Tibial artery (tissue), 4 donors: ENCODE data around the gene SIRPB1.
"Not testable (repeated sequence)": the region's sequence is repeated elsewhere in the genome, so short reads cannot be mapped to it uniquely, and the experiment has no call there.

Experiments
- DNase-seq, 2 donors: peaks; one replicate each; pipeline ENCODE4 v3.0.0-alpha.2; 2019
- H3K27ac ChIP-seq, 2 donors: fragments of 200-600 bp; sonication (generic) in 1 of 2; 1 replicate in 1 of 2; 2 replicates in 1 of 2; pipeline ENCODE4 v1.5.1; 2018 to 2019; ENCODE audit warnings: mild to moderate bottlenecking in 1 of 2
- H3K27me3 ChIP-seq, 2 donors: fragments of 200-600 bp; sonication (generic) in 1 of 2; one replicate each; pipeline versions ENCODE4 v1.5.1 to v1.6.0; 2016 to 2019
- H3K36me3 ChIP-seq, 3 donors: fragments of 200-600 bp; sonication (generic) in 2 of 3; one replicate each; pipeline ENCODE4 v1.5.1; 2016 to 2019; ENCODE audit warnings: mild to moderate bottlenecking in 2 of 3
- H3K4me1 ChIP-seq, 4 donors: fragments of 200-600 bp; sonication (generic) in 2 of 4; 1 replicate in 3 of 4; 2 replicates in 1 of 4; pipeline ENCODE4 v1.5.1; 2016 to 2019
- H3K4me3 ChIP-seq, 2 donors: fragments of 200-600 bp; sonication (generic) in 1 of 2; 1 replicate in 1 of 2; 2 replicates in 1 of 2; pipeline ENCODE4 v1.5.1; 2018 to 2019; ENCODE audit warnings: mild to moderate bottlenecking in 2 of 2
- H3K9me3 ChIP-seq, 3 donors: fragments of 200-600 bp; sonication (generic) in 1 of 3; one replicate each; pipeline ENCODE4 v1.5.1; 2016 to 2019
- intact Hi-C: fragments of 100-400 bp; cut with DNase I; formaldehyde crosslinking; loops from one replicate; pipeline ENCODE4 v1.15.0; 2023; ENCODE audit warnings: low total_unique reads
- TF ChIP-seq, protein P1 (sequence below), 2 experiments: fragments of 200-600 bp in 1 of 2; fragments of 450-650 bp in 1 of 2; IDR thresholded peaks; one replicate each; pipeline ENCODE4 v1.5.1; 2017 to 2019; ENCODE audit warnings: antibody characterized with exemption in 2 of 2, mild to moderate bottlenecking in 1 of 2, moderate library complexity in 1 of 2

Gene SIRPB1

DNA sequence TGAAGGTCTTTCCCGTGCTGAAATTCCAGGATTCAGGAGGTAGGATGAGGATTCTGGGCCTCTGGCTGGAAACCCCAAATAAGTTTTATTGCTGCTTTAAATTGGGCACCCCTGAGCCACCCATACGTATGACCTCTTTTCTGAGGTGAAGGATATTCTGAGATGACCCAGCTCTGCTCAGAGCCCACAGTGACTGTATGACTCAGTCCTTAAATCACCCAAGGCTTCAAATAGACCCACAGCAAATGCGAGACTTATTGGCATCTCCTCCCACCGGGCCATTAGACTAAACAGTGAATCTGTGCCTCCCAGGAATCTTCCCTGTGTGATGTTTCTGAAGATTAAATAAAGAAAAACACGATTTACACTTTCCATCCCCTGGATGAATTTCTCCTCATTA lies 28.3 kb upstream of the SIRPB1 start:
- TF ChIP-seq, protein P1, sequence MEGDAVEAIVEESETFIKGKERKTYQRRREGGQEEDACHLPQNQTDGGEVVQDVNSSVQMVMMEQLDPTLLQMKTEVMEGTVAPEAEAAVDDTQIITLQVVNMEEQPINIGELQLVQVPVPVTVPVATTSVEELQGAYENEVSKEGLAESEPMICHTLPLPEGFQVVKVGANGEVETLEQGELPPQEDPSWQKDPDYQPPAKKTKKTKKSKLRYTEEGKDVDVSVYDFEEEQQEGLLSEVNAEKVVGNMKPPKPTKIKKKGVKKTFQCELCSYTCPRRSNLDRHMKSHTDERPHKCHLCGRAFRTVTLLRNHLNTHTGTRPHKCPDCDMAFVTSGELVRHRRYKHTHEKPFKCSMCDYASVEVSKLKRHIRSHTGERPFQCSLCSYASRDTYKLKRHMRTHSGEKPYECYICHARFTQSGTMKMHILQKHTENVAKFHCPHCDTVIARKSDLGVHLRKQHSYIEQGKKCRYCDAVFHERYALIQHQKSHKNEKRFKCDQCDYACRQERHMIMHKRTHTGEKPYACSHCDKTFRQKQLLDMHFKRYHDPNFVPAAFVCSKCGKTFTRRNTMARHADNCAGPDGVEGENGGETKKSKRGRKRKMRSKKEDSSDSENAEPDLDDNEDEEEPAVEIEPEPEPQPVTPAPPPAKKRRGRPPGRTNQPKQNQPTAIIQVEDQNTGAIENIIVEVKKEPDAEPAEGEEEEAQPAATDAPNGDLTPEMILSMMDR (IDR thresholded peaks at IDR 0.05) = no peak
- Histone ChIP-seq H3K27me3 (no peaks in the 10 kb centered on the region), H3K4me1 (no peaks in the 10 kb centered on the region), H3K4me3 (no peak overlapping the region), H3K27ac (no peak overlapping the region), H3K36me3 (no peaks in the 10 kb centered on the region), H3K9me3 (no peaks in the 10 kb centered on the region)
- no peak for DNase-seq
- intact Hi-C loops = no loop called here

DNA sequence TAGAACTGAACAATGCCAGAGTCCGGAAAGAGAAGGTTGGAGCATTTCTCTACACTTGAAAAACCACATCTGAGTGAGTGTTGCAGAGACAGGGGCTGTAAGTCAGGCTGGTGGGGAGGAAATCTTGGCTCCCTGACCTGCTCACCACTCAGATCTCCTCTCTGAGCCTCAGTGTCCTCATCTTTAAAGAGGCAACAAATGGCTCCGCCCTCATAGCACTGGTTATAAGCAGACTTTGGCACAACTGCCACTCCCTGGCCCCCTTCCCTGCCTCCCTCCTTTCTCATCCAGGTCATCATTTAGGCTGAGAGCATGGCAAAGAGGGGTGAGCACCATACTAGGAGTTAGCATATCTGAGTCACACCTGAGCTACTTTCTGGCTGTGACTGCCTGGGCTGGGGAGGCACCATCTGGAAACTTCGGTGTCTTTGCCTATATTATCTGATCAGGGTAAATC lies 27.2 kb upstream of the SIRPB1 start:
- H3K4me1 ChIP-seq = no peaks in the 10 kb centered on the region
- TF ChIP-seq, protein P1 (IDR thresholded peaks at IDR 0.05) = no peak
- no peaks in the 10 kb centered on the region for H3K27me3 ChIP-seq
- no peak overlapping the region for H3K27ac ChIP-seq
- H3K4me3 ChIP-seq = no peak overlapping the region
- DNase-seq = no peak
- H3K9me3 ChIP-seq = no peaks in the 10 kb centered on the region
- H3K36me3 ChIP-seq = no peaks in the 10 kb centered on the region
- intact Hi-C loops = no loop called here

DNA sequence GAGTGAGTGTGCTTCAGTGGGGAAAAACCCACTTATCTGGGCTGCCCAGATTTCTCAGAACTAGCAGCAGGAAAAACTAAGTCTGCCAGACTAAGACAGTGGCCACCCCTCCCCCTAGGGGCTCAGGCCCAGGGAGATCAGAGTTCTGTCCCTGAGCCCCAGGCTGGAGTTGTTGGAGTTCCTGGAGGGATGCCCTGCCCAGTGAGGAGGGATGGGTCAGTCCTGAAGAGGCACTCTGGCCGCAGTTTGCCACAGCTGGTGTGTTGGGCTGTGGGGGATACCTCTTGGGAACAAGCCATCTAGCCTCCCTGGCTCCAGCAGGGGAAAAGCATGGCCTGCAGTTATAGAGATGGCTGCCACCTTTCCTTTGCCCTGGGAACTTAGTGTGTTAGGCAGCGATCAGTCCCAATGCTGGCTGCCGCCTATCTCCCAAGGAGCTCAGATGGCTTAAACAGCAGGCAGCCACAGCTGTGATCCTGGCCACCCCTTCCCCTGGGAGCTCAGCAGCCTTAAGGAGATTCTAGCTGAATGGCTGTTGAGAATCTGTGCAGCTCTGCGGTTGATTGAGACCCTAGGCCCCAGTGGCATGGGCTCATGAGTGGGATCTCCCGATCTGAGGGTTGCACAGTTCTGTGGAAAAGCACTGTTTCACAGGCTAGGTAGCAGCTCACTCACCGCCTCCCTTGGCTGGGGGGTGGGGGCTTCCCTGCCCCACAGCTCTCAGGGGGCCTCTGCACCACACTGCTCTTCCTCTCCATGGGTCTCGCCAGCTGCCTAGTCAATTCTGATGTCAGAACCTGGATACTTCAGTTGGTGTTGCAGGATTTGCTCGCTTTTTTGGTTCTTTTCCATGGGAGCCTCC lies 24.5 kb upstream of the SIRPB1 start:
- no peak for DNase-seq
- no peaks in the 10 kb centered on the region for H3K27me3 ChIP-seq
- no peak overlapping the region for H3K27ac ChIP-seq
- intact Hi-C loops = no loop called here
- H3K36me3 ChIP-seq = no peaks in the 10 kb centered on the region
- H3K9me3 ChIP-seq = no peaks in the 10 kb centered on the region
- H3K4me3 ChIP-seq = no peak overlapping the region
- H3K4me1 ChIP-seq = no peaks in the 10 kb centered on the region
- TF ChIP-seq, protein P1 (IDR thresholded peaks at IDR 0.05) = no peak

DNA sequence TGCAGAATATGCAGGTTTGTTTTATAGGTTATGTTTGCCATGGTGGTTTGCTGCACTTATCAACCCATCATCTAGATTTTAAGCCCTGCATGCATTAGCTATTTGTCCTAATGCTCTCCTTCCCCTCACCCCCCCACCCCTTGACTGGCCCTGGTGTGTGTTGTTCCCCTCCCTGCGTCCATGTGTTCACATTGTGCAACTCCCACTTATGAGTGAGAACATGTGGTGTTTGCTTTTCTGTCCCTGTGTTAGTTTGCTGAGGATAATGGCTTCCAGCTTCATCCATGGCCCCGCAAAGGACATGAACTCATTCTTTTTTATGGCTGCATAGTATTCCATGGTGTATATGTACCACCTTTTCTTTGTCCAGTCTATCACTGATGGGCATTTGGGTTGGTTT lies 18.8 kb upstream of the SIRPB1 start:
- H3K27me3 ChIP-seq, H3K4me3 ChIP-seq, intact Hi-C loops, DNase-seq, H3K27ac ChIP-seq, H3K9me3 ChIP-seq, H3K36me3 ChIP-seq, H3K4me1 ChIP-seq: not testable (repeated sequence)

DNA sequence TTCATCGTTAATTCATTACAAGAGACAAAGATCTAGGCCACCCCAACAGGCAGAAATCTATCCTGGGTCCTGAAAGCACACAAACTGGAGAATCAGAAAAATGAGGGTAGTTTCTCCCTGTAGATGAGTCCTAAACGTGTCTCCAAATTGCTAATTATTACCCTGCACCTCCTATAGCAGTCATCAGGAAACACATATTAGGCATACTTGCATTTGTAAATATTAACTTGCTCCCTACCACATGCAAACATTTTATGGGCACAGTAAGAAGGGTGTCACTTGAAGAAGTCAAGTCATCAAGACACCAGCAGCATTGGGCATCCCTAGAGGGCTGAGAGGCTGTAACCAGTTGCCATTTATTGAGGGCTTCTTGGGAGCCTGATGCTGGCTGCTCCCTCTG lies 17.9 kb upstream of the SIRPB1 start:
- H3K27ac ChIP-seq = no peak overlapping the region
- no peaks in the 10 kb centered on the region for H3K36me3 ChIP-seq
- H3K4me3 ChIP-seq = no peak overlapping the region
- TF ChIP-seq, protein P1 (IDR thresholded peaks at IDR 0.05) = no peak
- intact Hi-C loops = no loop called here
- no peaks in the 10 kb centered on the region for H3K9me3 ChIP-seq
- no peak for DNase-seq
- no peaks in the 10 kb centered on the region for H3K27me3 ChIP-seq
- no peaks in the 10 kb centered on the region for H3K4me1 ChIP-seq

DNA sequence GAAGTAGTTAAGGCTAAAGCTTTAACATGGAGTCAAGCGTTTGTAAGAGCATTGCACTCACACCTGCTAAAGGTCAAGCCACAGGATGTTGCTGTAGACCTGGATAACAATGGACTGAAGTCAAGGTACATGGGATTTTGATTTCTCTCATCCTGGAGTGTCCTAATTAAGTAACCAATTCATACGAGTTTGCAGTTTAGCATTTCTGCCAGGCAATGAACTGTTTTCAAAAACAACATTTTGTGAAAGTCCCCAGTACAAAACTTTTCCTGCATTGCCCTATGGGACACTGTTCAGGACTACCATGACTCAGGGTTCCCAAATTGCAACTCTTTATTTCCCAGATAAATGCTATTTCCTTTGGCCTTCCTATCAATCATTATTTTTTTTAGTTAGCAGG lies 17.4 kb upstream of the SIRPB1 start:
- intact Hi-C loops = no loop called here
- no peak for DNase-seq

More for the DNA sequence above, 17.4 kb upstream of the SIRPB1 start:
- Histone ChIP-seq H3K27ac (no peak overlapping the region), H3K27me3 (no peaks in the 10 kb centered on the region), H3K4me1 (no peaks in the 10 kb centered on the region), H3K36me3 (no peaks in the 10 kb centered on the region), H3K4me3 (no peak overlapping the region), H3K9me3 (no peaks in the 10 kb centered on the region)
- TF ChIP-seq, protein P1 (IDR thresholded peaks at IDR 0.05) = no peak
